Measurements from ENCODE around the gene PTPN13. TPM values are rescaled to one million over a fixed set of nuclear protein-coding genes. Genes with fewer than 3 reads are reported as not detected.

PTPN13 gene
- total RNA-seq, 2 donors from 2014 or later, result 130 to 238 TPM

DNA sequence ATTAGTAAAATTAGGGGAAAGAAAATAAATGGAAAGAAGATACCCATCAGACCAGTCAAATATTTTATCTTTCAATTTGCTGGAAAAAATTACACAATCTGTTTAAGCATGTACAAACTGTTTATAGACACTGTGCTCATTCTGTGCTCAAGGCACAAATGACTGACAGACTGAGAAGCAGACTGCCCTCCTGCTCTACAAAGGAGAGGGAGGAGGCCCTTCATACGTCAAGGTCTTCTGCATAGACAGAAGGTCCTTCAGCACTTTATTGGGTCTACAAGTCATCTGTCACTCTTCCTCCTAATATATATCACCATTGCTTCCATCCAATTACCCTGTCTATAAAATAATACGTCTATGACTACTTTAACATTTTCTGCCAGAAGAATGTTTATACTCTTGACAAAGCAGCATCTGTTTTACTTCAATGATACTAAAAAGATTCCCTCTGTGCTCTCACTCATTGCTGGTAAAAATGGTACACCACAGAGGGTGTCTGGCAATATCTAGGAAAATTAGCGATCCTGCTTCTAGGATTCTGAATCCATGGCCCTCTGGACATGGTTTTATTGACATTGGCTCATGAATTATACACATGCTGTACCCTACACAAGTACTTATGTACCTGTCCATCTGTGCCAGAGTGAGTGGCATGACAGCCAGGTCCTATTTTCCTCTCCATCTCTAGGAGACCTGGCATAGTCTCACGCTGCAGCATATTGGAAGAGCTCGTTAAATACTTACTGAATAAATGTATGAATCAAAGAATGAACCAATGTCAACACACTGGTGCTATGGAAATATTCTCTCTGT, 243.8 kb downstream of the PTPN13 start:
- H3K27me3 ChIP-seq (ENCODE audit: control insufficient read depth, insufficient read depth, low read length, poor library complexity, severe bottlenecking), result no peaks in the 10 kb centered on the region
- no peak overlapping the region for H3K27ac Mint-ChIP-seq
- no peak overlapping the region for H3K4me3 ChIP-seq (ENCODE audit: low read length)
- WGBS, 2 experiments (ENCODE audit: insufficient coverage in 1 of 2, insufficient read length in 1 of 2), result 86 to 92% methylated on average over 2 to 5 of the region's 5 CpGs
- no peaks in the 10 kb centered on the region for H3K36me3 Mint-ChIP-seq (ENCODE audit: low read depth)
- H3K9me3 Mint-ChIP-seq, result no peaks in the 10 kb centered on the region
- no peak overlapping the region for H3K27ac ChIP-seq (ENCODE audit: low read depth, low read length)
- DNase-seq, result no peak
- no peaks in the 10 kb centered on the region for H3K36me3 ChIP-seq (ENCODE audit: control insufficient read depth, insufficient read depth, low read length)
- no peak overlapping the region for H3K4me3 Mint-ChIP-seq
- no peaks in the 10 kb centered on the region for H3K9me3 ChIP-seq (ENCODE audit: control insufficient read depth, low read length)
- no peak overlapping the region for H3K9ac ChIP-seq (ENCODE audit: extremely low read depth, low read length, poor library complexity, severe bottlenecking)
- TF ChIP-seq, protein P1, sequence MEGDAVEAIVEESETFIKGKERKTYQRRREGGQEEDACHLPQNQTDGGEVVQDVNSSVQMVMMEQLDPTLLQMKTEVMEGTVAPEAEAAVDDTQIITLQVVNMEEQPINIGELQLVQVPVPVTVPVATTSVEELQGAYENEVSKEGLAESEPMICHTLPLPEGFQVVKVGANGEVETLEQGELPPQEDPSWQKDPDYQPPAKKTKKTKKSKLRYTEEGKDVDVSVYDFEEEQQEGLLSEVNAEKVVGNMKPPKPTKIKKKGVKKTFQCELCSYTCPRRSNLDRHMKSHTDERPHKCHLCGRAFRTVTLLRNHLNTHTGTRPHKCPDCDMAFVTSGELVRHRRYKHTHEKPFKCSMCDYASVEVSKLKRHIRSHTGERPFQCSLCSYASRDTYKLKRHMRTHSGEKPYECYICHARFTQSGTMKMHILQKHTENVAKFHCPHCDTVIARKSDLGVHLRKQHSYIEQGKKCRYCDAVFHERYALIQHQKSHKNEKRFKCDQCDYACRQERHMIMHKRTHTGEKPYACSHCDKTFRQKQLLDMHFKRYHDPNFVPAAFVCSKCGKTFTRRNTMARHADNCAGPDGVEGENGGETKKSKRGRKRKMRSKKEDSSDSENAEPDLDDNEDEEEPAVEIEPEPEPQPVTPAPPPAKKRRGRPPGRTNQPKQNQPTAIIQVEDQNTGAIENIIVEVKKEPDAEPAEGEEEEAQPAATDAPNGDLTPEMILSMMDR (conservative IDR thresholded peaks at IDR 0.05), result no peak
- no peaks in the 10 kb centered on the region for H3K4me1 Mint-ChIP-seq
- H3K27me3 Mint-ChIP-seq (ENCODE audit: insufficient read depth), result no peaks in the 10 kb centered on the region
- H3K4me1 ChIP-seq (ENCODE audit: control insufficient read depth, insufficient read depth, low read length), result no peaks in the 10 kb centered on the region

DNA sequence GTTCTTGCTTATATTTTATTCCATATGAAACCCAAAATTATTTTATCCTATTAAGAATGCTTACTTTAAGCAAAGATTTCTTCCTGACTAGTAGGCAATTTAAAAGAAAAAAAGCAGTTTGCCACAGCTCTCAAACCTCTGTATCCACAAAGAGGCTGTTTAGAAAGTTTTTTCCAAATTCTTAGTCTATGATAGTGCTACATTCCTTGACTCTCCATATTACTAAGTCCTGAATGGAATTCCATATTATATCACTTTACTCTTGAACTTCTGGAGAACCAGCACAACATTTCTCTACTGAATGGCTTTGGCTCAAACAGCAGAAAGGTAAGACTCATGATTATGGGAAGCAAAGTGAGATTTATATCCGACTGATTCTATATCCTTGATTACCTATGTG, 246.7 kb downstream of the PTPN13 start:
- H3K27ac ChIP-seq (ENCODE audit: low read depth, low read length), result no peak overlapping the region
- TF ChIP-seq, protein P1 (conservative IDR thresholded peaks at IDR 0.05), result no peak
- H3K4me3 ChIP-seq (ENCODE audit: low read length), result no peak overlapping the region
- H3K4me3 Mint-ChIP-seq, result no peak overlapping the region
- H3K36me3 Mint-ChIP-seq (ENCODE audit: low read depth), result no peaks in the 10 kb centered on the region
- no peaks in the 10 kb centered on the region for H3K9me3 ChIP-seq (ENCODE audit: control insufficient read depth, low read length)
- no peaks in the 10 kb centered on the region for H3K27me3 Mint-ChIP-seq (ENCODE audit: insufficient read depth)
- 89 to 95% methylated on average over 1 of the region's 1 CpG for WGBS, 2 experiments (ENCODE audit: insufficient coverage in 1 of 2, insufficient read length in 1 of 2)
- no peaks in the 10 kb centered on the region for H3K4me1 Mint-ChIP-seq
- no peak for DNase-seq
- H3K36me3 ChIP-seq (ENCODE audit: control insufficient read depth, insufficient read depth, low read length), result no peaks in the 10 kb centered on the region
- H3K27me3 ChIP-seq (ENCODE audit: control insufficient read depth, insufficient read depth, low read length, poor library complexity, severe bottlenecking), result no peaks in the 10 kb centered on the region
- no peaks in the 10 kb centered on the region for H3K4me1 ChIP-seq (ENCODE audit: control insufficient read depth, insufficient read depth, low read length)
- H3K9me3 Mint-ChIP-seq, result no peaks in the 10 kb centered on the region
- H3K27ac Mint-ChIP-seq, result no peak overlapping the region
- H3K9ac ChIP-seq (ENCODE audit: extremely low read depth, low read length, poor library complexity, severe bottlenecking), result no peak overlapping the region

DNA sequence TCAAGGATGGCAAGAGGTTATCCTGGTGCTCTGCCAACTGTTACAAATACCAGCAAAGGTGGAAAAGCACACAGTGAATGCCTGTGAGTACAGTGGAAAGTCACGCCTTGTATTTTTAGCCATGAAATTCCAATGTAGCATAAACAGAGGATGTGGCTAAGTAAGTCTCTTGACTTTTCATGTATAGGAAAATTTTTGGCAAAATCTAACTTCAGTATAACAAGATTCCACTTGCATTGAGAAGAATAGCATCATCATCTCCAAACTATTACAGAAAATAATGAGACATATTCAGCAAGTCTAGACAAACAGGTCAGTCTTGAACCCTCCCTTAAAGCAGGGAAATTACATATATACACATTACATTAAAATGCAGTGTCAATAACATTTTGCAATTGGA, 247.2 kb downstream of the PTPN13 start:
- DNase-seq, result no peak
- no peak overlapping the region for H3K27ac ChIP-seq (ENCODE audit: low read depth, low read length)
- no peaks in the 10 kb centered on the region for H3K4me1 ChIP-seq (ENCODE audit: control insufficient read depth, insufficient read depth, low read length)
- TF ChIP-seq, protein P1 (conservative IDR thresholded peaks at IDR 0.05), result no peak
- no peak overlapping the region for H3K4me3 ChIP-seq (ENCODE audit: low read length)
- H3K4me1 Mint-ChIP-seq, result no peaks in the 10 kb centered on the region
- H3K36me3 Mint-ChIP-seq (ENCODE audit: low read depth), result no peaks in the 10 kb centered on the region
- WGBS, 2 experiments (ENCODE audit: insufficient coverage in 1 of 2, insufficient read length in 1 of 2), result 100% methylated on average over 1 of the region's 1 CpG
- H3K9ac ChIP-seq (ENCODE audit: extremely low read depth, low read length, poor library complexity, severe bottlenecking), result no peak overlapping the region
- H3K27me3 Mint-ChIP-seq (ENCODE audit: insufficient read depth), result no peaks in the 10 kb centered on the region
- no peak overlapping the region for H3K27ac Mint-ChIP-seq
- no peaks in the 10 kb centered on the region for H3K9me3 ChIP-seq (ENCODE audit: control insufficient read depth, low read length)
- no peaks in the 10 kb centered on the region for H3K36me3 ChIP-seq (ENCODE audit: control insufficient read depth, insufficient read depth, low read length)
- H3K27me3 ChIP-seq (ENCODE audit: control insufficient read depth, insufficient read depth, low read length, poor library complexity, severe bottlenecking), result no peaks in the 10 kb centered on the region
- H3K4me3 Mint-ChIP-seq, result no peak overlapping the region
- no peaks in the 10 kb centered on the region for H3K9me3 Mint-ChIP-seq
